ENCODE measurements around the gene RSL1D1.
A peak's percentile ranks its signal among the peaks of the same experiment; 100 is the strongest.
"Not testable (repeated sequence)": the region's sequence is repeated elsewhere in the genome, so short reads cannot be mapped to it uniquely, and the experiment has no call there.

RSL1D1 gene

GRCh38 chr16:11797166-11797956 lies 54.0 kb downstream of the RSL1D1 start, which contains the start of gene ZC3H7A:
Gene ZC3H7A (minus strand): TSS chr16:11797258. CDS start chr16:11782354, 14,904 bp downstream.
- DNase-seq (ENCODE audit: low read depth), result peak; percentile 98

DNA sequence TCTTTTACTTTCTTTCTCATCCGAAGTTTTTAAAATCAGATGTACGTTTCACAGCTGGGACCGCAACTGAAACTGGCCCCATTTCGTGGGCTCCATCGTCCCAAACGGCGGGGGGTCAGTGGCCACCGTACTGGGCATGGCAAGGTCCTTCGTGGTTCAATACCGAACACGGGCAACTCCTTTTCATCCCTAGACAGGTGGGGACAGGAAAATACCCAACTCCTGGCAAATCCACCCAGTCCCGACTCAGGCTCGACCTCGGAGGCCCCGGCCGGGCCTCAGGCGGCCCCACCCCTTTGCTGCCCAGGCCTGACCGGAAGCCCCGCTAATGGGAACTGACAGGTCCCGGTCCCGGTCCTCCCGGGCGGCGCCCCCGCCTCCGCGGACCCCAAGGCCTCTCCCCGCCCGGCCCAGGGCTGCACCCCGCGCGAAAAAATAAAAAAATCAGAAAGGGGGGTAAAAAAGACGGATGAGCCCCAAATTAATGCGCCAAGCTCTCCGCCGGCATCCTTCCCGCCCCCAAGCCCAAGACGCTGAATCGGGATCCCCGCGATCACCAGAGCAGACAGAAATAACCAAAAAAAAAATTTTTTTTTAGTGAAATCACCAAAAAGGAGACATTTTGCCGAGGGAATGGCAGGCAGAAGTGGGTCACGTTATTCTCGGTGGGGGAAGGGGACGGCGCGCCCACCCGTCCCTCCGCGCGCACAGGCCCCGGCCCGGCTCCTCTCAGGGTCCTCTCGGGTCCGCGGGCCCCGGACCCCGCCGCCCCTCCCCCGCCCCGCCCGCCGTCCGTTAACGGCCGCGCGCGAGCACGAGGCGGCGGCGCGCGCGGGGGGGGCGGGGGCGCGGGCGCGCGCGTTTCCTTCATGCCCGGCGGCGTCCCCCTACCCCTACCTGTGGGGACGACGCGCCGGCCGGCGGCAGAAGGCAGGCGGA lies 54.8 kb downstream of the RSL1D1 start:
- peak; percentile 53 for DNase-seq (ENCODE audit: low read depth)

DNA sequence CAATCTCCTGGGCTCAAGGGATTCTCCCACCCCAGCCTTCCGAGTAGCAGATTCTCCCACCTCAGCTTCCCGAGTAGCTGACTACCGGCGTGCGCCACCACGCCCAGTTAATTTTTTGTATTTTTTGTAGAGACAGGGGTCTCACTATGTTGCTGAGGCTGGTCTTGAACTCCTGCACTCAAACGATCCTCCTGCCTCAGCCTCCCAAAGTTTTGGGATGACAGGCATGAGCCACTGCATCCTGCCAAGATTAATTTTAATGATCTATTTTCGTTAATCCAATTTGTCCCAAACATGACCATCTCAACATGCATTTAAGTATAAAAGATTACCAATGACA lies 55.5 kb downstream of the RSL1D1 start:
- no peak for DNase-seq (ENCODE audit: low read depth)

- peak; percentile 30 for DNase-seq (ENCODE audit: low read depth)
These were observed 56.1 kb downstream of the RSL1D1 start for GRCh38 chr16:11794996-11795886.

GRCh38 chr16:11794447-11794846 lies 56.9 kb downstream of the RSL1D1 start:
- DNase-seq (ENCODE audit: low read depth), result no peak

- DNase-seq (ENCODE audit: low read depth), result peak; percentile 38
These were observed 57.5 kb downstream of the RSL1D1 start for GRCh38 chr16:11793840-11794239.

DNA sequence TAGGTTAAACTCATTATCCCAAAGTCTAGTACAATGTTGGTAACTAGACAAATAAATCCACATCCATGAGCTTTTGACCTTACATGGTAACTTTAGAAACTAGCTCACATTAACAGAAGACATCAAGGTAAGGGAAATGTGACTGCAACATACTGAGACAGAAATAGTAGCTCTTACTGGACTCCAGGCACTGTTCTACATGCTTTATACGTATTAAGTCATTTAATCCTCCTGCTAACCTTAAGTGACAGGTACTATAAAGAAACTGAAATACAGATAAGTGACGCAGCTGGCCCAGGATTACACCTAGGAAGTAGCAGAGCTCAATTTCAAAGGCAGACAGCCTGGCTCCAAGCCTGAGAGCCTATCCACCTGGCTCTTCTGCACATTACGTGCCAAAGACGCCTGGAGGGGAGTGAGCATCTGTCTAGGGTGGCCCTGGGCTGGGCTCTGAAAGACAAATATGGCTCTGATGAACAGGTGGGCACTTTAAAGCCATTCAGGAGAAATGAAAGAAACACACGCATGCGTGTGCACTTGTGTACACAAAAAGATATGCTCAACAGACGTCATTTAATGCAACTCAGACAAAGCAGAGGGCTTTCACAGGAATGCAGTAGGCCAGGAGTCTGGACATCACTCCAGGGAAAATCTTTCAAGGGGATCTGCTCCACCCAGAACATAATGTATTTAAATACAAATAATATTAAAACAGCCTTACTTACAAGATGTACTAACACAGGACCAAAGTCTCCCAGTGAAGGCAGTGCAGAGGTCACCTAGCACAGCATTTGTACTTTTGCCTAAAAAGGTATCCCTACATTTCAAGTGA lies 58.7 kb downstream of the RSL1D1 start:
- no peak for DNase-seq (ENCODE audit: low read depth)

DNA sequence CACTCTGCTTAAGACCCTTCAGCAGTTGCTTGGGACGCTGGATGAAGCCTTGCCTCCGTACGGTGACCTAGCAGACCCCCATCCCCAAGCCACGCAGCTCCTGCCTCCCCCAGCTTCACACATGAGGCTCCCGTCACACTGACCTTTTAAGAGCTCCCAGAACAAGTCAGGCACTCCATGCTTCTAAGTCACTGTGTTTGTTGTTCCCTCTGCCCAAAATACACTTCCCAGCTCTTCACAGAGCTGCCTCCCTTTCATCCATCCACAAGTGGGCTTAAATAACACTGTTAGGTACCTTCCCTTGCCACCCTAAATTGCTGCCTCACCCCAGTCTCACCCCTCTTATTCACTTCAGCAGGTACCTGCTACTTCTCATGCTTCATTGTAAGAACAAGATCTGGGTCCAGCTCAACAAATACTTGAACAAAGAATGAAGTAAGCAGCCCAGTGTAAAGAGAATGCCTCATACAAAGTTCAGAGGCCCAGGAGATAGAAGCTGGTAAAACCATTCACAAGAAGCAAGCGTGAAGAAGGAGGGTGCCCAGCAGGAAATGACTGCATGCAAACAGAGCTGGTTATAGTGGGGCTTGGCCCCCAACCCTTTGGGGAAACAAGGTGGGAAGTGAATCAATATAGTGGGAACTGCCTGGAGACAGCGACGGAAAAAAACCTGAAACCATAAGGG lies 60.1 kb downstream of the RSL1D1 start:
- no peak for DNase-seq (ENCODE audit: low read depth)

DNA sequence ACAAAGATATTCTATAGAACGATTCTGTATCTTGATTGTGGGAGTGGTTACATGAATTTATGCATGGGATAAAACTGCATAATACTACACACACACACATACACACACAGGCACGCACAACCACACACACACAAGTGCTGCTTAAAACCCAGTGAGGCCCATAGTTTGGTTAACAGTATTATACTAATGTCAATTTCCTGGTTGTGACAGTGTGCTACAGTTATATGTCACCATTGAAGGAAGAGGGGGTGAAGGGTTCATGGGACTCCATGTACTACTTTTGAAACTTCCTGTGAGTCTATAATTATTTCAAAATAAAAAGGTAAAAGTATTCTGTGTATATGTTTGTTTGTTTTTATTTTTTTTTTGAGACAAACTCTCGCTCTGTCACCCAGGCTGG lies 62.4 kb downstream of the RSL1D1 start:
- no peak for DNase-seq (ENCODE audit: low read depth)

DNA sequence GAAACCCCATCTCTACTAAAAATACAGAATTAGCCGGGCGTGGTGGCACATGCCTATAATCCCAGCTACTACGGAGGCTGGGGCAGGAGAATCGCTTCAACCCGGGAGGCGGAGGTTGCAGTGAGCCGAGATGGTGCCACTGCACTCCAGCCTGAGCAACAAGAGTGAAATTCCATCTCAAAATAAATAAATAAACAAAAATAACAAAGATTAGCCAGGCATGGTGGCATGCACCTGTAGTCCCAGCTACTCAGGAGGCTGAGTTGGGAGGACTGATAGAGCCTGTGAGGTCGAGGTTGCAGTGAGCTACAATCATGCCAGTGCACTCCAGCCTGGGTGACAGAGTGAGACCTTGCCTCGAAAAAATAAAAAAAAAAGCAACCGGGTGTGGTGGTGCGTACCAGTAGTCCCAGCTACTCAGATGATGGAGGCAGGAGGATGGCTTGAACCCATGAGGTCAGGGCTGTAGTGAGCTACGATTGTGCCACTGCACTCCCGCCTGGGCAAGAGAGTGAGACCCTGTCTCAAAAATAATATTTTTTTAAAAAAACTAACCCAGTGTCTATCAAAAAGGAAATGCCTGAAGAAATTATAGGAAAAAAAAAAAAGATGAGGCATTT lies 66.3 kb downstream of the RSL1D1 start:
- not testable (repeated sequence) for DNase-seq (ENCODE audit: low read depth)

GRCh38 chr16:11784381-11784780 lies 67.0 kb downstream of the RSL1D1 start:
- DNase-seq (ENCODE audit: low read depth), result not testable (repeated sequence)

GRCh38 chr16:11784038-11784369 lies 67.3 kb downstream of the RSL1D1 start:
- DNase-seq (ENCODE audit: low read depth), result no peak

All from fibroblast of gingiva (primary cell).